ENCODE measurements around the gene MAGEB4.
"Not testable (repeated sequence)": the region's sequence is repeated elsewhere in the genome, so short reads cannot be mapped to it uniquely, and the experiment has no call there.

Gene MAGEB4, protein sequence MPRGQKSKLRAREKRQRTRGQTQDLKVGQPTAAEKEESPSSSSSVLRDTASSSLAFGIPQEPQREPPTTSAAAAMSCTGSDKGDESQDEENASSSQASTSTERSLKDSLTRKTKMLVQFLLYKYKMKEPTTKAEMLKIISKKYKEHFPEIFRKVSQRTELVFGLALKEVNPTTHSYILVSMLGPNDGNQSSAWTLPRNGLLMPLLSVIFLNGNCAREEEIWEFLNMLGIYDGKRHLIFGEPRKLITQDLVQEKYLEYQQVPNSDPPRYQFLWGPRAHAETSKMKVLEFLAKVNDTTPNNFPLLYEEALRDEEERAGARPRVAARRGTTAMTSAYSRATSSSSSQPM

GRCh38 chrX:30241724-30242415 lies at the start of gene MAGEB4:
TSS of gene MAGEB4 (plus strand) at chrX:30242000. CDS start at chrX:30242136, 136 bp downstream.
- DNase-seq = no peak

- DNase-seq = not testable (repeated sequence)
These were observed 47.9 kb upstream of the MAGEB4 start for GRCh38 chrX:30193910-30194309.

GRCh38 chrX:30196322-30196721 lies 45.5 kb upstream of the MAGEB4 start:
- no peak for DNase-seq

DNA sequence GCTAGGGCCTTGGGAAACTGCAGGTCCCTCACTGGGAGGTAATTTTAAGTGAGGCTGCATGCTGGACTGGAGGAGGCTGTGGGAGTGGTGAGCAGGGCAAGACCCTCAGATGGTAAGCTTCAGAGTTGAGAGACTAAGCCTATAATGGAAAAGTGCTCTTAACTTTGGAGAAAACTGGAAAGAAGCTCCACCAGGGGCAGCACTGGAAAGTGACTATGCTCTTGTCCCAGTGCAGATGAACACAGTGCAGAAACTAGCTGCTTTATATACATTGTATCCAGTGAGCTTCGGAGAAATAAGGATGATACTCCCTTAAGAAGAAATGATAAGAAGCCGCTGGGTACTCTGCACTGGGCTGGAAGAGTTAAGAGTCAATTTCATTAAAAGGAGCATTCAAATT lies 29.6 kb upstream of the MAGEB4 start:
- DNase-seq = no peak

DNA sequence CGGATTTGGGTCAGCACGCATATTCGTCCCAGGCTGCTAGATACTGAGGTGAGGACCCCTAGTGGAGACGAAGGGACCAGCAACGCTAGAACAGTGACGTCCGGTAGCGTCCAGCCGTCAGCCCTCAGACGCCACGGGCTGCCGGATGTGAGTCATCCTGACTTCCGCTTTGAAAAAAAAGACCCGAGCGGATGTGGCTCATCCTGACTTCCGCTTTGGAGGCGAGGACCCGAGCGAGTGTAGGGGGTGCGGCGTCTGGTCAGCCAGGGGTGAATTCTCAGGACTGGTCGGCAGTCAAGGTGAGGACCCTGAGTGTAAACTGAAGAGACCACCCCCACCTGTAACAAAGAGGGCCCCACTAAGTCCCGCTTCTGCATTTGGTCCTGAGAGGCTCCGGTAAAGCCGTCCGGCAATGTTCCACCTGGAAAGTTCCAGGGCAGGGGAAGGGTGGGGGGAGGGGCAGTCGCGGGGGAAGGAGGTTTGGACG lies 26.4 kb upstream of the MAGEB4 start, which contains the start of gene MAGEB2:
MAGEB2 (plus strand) TSS at position 207 of the 487 bp plus-strand sequence. CDS start 3,018 bp downstream, outside the sequence.
- peak; percentile 32 for DNase-seq

DNA sequence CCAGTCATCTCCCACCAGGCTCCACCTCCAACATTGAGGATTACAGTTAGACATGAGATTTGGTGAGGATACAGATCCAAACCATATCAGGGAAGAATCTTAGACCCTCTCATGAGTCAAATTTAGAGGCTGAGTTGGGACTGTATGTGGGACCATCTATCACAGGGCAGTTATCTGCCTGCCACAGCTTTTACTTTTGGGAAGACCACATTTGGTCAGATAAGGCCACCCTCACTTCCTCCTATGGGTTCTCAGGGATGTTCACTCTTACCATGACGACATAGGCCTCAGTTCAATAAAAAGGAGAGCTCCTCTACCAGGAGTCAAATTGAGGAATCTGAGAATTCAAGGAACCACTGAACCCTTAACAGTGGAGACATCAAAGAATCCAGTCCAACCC lies 24.3 kb upstream of the MAGEB4 start:
- no peak for DNase-seq

DNA sequence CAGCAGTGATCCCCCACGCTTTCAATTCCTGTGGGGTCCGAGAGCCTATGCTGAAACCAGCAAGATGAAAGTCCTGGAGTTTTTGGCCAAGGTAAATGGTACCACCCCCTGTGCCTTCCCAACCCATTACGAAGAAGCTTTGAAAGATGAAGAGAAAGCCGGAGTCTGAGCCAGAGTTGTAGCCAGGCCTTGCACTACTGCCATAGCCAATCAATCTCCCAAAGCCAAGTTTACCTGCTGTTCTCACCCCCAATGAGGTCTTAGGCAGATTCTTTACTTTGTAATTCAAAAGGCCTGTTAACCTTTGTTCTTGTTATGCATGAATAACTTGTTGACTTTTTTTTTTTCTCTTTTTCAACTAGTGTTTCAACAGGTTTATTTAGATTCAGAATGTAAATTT lies 22.4 kb upstream of the MAGEB4 start:
- no peak for DNase-seq

GRCh38 chrX:30220661-30221060 lies 21.1 kb upstream of the MAGEB4 start:
- no peak for DNase-seq

GRCh38 chrX:30224536-30224935 lies 17.3 kb upstream of the MAGEB4 start:
- DNase-seq = no peak

DNA sequence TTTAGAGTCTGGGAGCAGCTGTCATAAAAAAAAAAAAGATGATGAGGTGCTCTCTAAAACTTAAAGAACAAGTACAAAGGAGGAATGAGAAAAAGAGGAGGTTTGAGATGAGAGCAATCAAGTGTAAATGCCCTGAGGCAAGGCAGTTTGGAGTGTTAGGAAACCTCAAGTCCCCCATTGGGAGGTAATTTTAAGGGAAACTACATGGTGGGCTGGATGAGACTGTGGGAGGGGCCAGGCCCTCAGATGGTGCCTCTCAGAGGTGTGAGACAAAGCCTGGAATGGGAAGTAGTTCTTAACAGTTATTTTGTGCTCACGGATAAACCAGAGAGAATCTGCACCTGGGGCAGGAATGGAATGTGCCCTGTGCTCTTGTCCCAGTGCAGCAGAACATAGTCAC lies 13.3 kb upstream of the MAGEB4 start:
- no peak for DNase-seq

DNA sequence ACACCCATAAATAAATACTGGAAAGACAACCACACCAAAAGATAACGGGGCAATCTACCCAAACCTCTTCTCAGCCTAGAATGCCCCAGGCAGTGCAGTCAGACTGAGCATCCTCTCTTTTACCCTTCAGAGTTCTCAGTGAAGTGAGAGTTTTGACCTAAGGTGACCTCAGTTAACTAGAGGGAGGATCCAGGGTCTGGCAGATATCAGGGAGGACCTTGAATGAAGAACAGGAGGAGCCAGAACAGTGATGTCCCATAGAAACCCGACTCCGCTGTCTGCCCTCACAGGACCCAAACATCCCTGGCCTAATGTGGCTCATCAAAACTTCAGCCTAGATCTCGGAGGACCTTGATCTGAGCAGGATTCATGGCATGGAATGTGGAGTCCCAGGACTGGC lies 11.4 kb upstream of the MAGEB4 start, which contains the start of gene MAGEB3:
MAGEB3 (plus strand) TSS at position 263 of the 400 bp plus-strand sequence. CDS start 5,268 bp downstream, outside the sequence.
- DNase-seq = no peak

DNA sequence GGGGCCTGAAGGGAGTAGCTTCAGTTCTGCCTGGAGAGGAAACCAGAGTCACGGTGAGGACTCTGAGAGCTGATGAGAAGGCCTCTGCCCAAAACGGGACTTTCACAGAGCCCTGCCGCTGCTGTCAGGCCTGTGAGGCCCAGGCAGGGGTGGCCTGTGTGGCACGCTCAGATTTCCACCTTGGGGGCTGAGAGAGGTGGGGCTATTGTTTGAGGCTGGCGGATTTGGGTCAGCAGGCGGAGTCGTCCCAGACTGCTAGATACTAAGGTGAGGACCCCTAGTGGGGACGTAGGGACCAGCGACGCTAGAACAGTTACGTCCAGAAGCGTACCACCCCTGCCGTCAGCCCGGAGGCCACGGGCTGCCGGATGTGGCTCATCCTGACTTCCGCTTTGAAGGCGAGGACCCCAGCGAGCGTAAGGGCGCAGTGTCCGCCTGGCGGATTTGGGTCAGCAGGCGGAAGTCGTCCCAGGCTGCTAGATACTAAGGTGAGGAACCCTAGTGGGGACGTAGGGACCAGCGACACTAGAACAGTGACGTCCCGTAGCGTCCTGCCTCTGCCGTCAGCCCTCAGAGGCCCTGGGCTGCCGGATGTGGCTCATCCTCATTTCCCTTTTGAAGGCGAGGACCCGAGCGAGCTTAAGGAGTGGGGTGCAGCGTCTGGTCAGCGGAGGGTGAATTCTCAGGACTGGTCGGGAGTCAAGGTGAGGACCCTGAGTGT lies 5.1 kb downstream of the MAGEB4 start, which contains the start of gene MAGEB1:
MAGEB1 (plus strand) TSS at position 378 of the 721 bp plus-strand sequence. CDS start 3,348 bp downstream, outside the sequence.
- no peak for DNase-seq

GRCh38 chrX:30248854-30249253 lies 7.1 kb downstream of the MAGEB4 start:
- DNase-seq = no peak

DNA sequence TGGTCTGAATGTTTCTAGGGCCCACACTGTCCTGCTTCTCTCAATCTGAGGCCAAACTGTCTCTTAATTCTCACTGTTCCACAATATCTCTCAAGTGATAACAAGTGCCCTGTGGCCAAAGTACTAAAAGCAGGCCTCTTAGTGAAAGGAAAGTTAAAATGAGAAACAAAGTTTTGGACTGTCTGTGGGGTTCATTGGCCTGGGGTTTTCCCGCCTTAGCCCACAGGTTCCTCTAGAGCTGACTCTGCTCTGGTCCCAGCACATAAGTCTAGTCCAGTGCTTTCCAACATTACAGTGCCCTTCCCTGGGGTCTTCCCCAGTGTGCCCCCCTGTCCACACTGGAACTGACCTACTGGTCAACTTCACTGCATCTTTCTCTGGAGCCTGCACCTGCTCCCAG lies 11.5 kb downstream of the MAGEB4 start:
- no peak for DNase-seq

DNA sequence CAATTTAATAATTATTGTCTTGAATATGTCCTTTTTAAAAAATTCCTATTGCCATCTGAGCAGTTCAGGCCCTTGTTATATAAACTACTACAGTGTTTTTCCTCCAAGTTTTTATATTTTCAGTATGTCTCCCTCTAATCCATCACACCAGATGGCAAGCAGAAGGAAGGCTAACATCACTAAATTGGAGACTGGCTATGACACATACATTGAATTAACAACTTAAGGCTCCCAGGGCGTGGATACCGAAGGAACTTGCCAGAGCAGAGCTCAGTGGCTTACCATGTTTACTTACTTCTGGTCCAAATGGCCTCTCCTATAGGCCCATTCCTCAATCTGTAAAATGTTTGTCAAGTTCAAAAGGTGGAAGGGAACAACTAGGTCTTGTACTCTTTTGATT lies 18.1 kb downstream of the MAGEB4 start:
- no peak for DNase-seq

DNA sequence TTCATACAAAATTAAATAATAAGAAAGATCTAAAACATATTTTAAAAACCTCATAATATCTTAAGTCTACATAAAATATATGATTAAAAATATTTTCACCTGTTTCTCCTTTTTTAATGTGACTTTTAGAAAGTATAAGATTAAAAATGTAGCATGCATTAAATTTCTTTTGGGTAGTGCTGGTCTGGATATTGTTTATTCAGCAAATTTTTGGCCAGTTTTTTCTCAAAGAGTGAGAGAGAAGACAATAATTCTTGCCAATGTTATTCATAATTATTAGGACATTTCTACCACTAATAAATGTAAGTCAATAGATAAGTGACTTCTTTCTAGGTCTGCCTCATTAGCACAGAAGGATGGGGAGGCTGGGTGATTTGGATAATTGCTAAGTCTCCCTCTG lies 19.2 kb downstream of the MAGEB4 start:
- DNase-seq = no peak

GRCh38 chrX:30262763-30263162 lies 21.0 kb downstream of the MAGEB4 start:
- no peak for DNase-seq

- no peak for DNase-seq
These were observed 28.8 kb downstream of the MAGEB4 start for GRCh38 chrX:30270639-30271038.

- DNase-seq = no peak
These were observed 33.7 kb downstream of the MAGEB4 start for GRCh38 chrX:30275498-30275897.

- DNase-seq = no peak
These were observed 36.6 kb downstream of the MAGEB4 start for GRCh38 chrX:30278365-30278764.

- no peak for DNase-seq
These were observed 38.6 kb downstream of the MAGEB4 start for GRCh38 chrX:30280428-30280827.

- DNase-seq = no peak
These were observed 40.7 kb downstream of the MAGEB4 start for GRCh38 chrX:30282527-30282926.

Data from SHP77 treated with DMSO at 0.1 percent for 48 hours (cell line).